H1 (cell line): ENCODE results near the gene ZNF667. TPM values are rescaled to one million over a fixed set of nuclear protein-coding genes. Genes with fewer than 3 reads are reported as not detected.
A peak's percentile ranks its signal among the peaks of the same experiment; 100 is the strongest.

Experiments
- BCL11A ChIP-seq, 2 experiments: IDR thresholded peaks; one replicate each; pipeline ENCODE4 v1.6.1; 2011; ENCODE audit warnings: low read depth in 2 of 2, low read length in 2 of 2, mild to moderate bottlenecking in 2 of 2
- BRCA1 ChIP-seq: IDR thresholded peaks from 2 replicates; pipeline ENCODE4 v1.6.1; 2012; ENCODE audit warnings: low read depth, low read length, improper control_type of control experiment
- CBX5 ChIP-seq: fragments of 300-800, 300-1000 bp; sonication (generic); IDR thresholded peaks from 2 replicates; pipeline ENCODE4 v1.7.1; 2016; ENCODE audit warnings: antibody characterized with exemption, low read length, low read depth
- CHD2 ChIP-seq: IDR thresholded peaks from 2 replicates; pipeline ENCODE4 v1.6.1; 2012; ENCODE audit warnings: low read length, improper control_type of control experiment
- CTBP2 ChIP-seq: IDR thresholded peaks from 2 replicates; pipeline ENCODE4 v1.7.0; 2011; ENCODE audit warnings: borderline replicate concordance, mild to moderate bottlenecking, moderate library complexity, mixed read lengths, low read length; ENCODE audit not compliant: insufficient read depth, insufficient read length
- JUN ChIP-seq: IDR thresholded peaks from 2 replicates; pipeline ENCODE4 v1.6.1; 2011; ENCODE audit warnings: low read depth, mild to moderate bottlenecking, improper control_type of control experiment, low read length
- KDM5A ChIP-seq: fragments of 200-600 bp; IDR thresholded peaks from 2 replicates; pipeline ENCODE4 v1.7.1; 2012; ENCODE audit warnings: mild to moderate bottlenecking, low read length, inconsistent platforms, mixed read lengths
- NANOG ChIP-seq: IDR thresholded peaks from 2 replicates; pipeline ENCODE4 v1.6.1; 2011; ENCODE audit warnings: low read length, low read depth, mild to moderate bottlenecking, inconsistent platforms; ENCODE audit not compliant: insufficient read depth, poor library complexity, severe bottlenecking
- PHF8 ChIP-seq: fragments of 200-600 bp; sonication (generic); conservative IDR thresholded peaks from 2 replicates; pipeline ENCODE4 v1.7.1; 2012; ENCODE audit warnings: low read depth, mild to moderate bottlenecking, inconsistent platforms, low read length, moderate library complexity
- POLR2A ChIP-seq, 2 experiments: IDR thresholded peaks; 1 replicate in 1 of 2; 2 replicates in 1 of 2; pipeline ENCODE4 v1.6.1; 2011; ENCODE audit warnings: low read depth in 2 of 2, low read length in 2 of 2, mild to moderate bottlenecking in 2 of 2; ENCODE audit errors: control extremely low read depth in 1 of 2
- SIRT6 ChIP-seq: IDR thresholded peaks from one replicate; pipeline ENCODE4 v1.7.1; 2012; ENCODE audit warnings: low read length, inconsistent platforms
- SP1 ChIP-seq: IDR thresholded peaks from 2 replicates; pipeline ENCODE4 v1.6.1; 2011; ENCODE audit warnings: low read depth, low read length
- SRF ChIP-seq: IDR thresholded peaks from 2 replicates; pipeline ENCODE4 v1.6.1; 2011; ENCODE audit warnings: mild to moderate bottlenecking, low read depth, low read length, moderate library complexity
- SUZ12 ChIP-seq: fragments of 200-600 bp; sonication (generic); IDR thresholded peaks from 2 replicates; pipeline ENCODE4 v1.6.1; 2012; ENCODE audit warnings: mild to moderate bottlenecking, inconsistent platforms, low read length, moderate library complexity, mixed read lengths
- TAF1 ChIP-seq: IDR thresholded peaks from 2 replicates; pipeline ENCODE4 v1.6.1; 2011; ENCODE audit warnings: mild to moderate bottlenecking, low read depth, low read length
- TCF12 ChIP-seq: IDR thresholded peaks from 2 replicates; pipeline ENCODE4 v1.6.1; 2011; ENCODE audit warnings: low read depth, mild to moderate bottlenecking, low read length
- TEAD4 ChIP-seq: IDR thresholded peaks from 2 replicates; pipeline ENCODE4 v1.6.1; 2012; ENCODE audit warnings: low read depth, low read length, inconsistent platforms, mixed read lengths
- YY1 ChIP-seq: IDR thresholded peaks from 2 replicates; pipeline ENCODE4 v1.6.1; 2011; ENCODE audit warnings: low read depth, mild to moderate bottlenecking, low read length
- ZNF274 ChIP-seq: IDR thresholded peaks from 2 replicates; pipeline ENCODE4 v1.7.0; 2012; ENCODE audit warnings: low read length, borderline replicate concordance; ENCODE audit errors: extremely low read depth
- polyA plus RNA-seq, 7 experiments: library from polyadenylated mRNA; depleted of rRNA in 3 of 7; stranded (reverse) in 5 of 7; unstranded in 2 of 7; fragments of >200 nt in 5 of 7; fragments of 200-250 nt in 2 of 7; gene quantifications; 1 replicate in 5 of 7; 2 replicates in 1 of 7; 4 replicates in 1 of 7; pipeline versions ENCODE4 v1.2.1 to v1.2.3, GENCODE V29; 2011 to 2013; ENCODE audit warnings: missing spikeins in 2 of 7, mixed read lengths in 2 of 7
- total RNA-seq: library from RNA; stranded (reverse); fragmentation: NEBNext Ultra II Directional; extraction: Animal tissue kit (Norgen Biotek cat#: 25700); gene quantifications from 2 replicates; pipeline ENCODE4 v1.2.1, GENCODE V29; 2021
- TF ChIP-seq, protein P1 (sequence below): IDR thresholded peaks from 2 replicates; pipeline ENCODE4 v1.6.1; 2011; ENCODE audit warnings: low read length, improper control_type of control experiment
- TF ChIP-seq, protein P2 (sequence below), 3 experiments: IDR thresholded peaks; 1 replicate in 2 of 3; 2 replicates in 1 of 3; pipeline versions ENCODE4 v1.5.1 to v1.6.1; 2011; ENCODE audit warnings: low read length in 3 of 3, mild to moderate bottlenecking in 3 of 3, inconsistent platforms in 2 of 3, low read depth in 1 of 3, moderate library complexity in 1 of 3; ENCODE audit not compliant: insufficient read depth in 1 of 3; ENCODE audit errors: control extremely low read depth in 1 of 3

ZNF667 gene
- total and polyA plus RNA-seq, 2 of the 8 experiments (the other 6 are each of a cell fraction or from before 2014, with no cell fraction given): 4.4 to 10.7 TPM

DNA sequence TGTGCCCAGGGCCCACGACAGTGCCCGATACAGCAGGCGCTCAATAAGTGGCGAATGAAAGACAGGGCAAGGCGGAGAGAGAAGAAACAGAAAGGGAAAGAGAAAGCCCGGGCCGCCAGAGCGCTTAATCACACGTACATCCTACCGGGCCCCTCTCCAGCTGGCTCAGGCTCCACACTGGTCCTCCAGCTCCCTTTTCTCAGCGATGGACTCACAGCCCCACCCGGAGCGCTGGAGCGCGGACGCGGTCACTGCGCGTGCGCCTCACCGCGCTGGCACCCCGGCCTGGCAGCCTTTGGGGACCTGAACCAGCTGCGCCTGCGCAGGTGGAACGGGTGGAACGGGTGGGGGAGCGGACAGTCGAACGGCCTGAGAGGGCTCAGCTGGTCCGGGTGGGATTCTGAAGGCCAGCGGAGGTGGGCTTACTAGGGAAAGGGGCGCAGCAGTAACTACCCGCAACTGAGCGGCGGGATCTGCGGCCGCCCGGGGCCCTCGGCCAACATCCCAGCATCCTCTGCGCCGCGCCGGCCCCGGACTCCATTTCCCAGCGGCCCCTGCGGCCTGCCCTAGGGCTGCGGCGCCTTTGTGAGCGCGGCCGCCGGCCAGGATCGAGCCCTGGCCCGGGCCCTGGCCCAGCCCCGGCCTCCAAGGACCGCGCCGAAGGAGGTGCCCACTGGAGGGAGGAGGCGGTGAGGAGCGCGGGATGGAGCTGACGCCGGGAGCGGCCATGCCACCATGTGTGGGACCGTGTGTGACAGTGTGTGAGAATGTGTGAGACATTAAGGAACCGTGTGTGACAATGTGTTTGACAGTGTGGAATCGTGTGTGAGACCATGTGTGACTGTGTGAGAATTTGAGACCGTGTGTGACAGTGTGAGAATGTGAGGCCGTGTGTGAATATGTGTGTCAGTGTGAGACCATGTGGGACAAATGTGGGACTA is 73.1 kb downstream of the ZNF667 start, which contains the start of gene ZNF583 (continued):
- TF ChIP-seq TAF1 (peak; percentile 91), CHD2 (no peak), BRCA1 (no peak), TEAD4 (no peak), KDM5A (no peak), ZNF274 (no peak), SIRT6 (no peak), CBX5 (no peak), YY1 (no peak), POLR2A (IDR thresholded peaks at IDR 0.05; ENCODE audit: control extremely low read depth in 1 of 2, low read depth in 2 of 2, low read length in 2 of 2) (peak in 1 of 2 experiments; percentile 86; a peak in 2 of 3 replicates), TCF12 (no peak), CTBP2 (no peak), NANOG (no peak), PHF8 (peak; percentile 93), BCL11A (IDR thresholded peaks at IDR 0.05; ENCODE audit: low read depth in 2 of 2, low read length in 2 of 2) (no peak), JUN (no peak), SRF (no peak), SP1 (no peak), SUZ12 (no peak)
- TF ChIP-seq, protein P1, sequence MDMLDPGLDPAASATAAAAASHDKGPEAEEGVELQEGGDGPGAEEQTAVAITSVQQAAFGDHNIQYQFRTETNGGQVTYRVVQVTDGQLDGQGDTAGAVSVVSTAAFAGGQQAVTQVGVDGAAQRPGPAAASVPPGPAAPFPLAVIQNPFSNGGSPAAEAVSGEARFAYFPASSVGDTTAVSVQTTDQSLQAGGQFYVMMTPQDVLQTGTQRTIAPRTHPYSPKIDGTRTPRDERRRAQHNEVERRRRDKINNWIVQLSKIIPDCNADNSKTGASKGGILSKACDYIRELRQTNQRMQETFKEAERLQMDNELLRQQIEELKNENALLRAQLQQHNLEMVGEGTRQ: no peak
- TF ChIP-seq, protein P2, sequence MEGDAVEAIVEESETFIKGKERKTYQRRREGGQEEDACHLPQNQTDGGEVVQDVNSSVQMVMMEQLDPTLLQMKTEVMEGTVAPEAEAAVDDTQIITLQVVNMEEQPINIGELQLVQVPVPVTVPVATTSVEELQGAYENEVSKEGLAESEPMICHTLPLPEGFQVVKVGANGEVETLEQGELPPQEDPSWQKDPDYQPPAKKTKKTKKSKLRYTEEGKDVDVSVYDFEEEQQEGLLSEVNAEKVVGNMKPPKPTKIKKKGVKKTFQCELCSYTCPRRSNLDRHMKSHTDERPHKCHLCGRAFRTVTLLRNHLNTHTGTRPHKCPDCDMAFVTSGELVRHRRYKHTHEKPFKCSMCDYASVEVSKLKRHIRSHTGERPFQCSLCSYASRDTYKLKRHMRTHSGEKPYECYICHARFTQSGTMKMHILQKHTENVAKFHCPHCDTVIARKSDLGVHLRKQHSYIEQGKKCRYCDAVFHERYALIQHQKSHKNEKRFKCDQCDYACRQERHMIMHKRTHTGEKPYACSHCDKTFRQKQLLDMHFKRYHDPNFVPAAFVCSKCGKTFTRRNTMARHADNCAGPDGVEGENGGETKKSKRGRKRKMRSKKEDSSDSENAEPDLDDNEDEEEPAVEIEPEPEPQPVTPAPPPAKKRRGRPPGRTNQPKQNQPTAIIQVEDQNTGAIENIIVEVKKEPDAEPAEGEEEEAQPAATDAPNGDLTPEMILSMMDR (IDR thresholded peaks at IDR 0.05; ENCODE audit: control extremely low read depth in 1 of 3, insufficient read depth in 1 of 3, low read depth in 1 of 3, low read length in 3 of 3): no peak
